ENCODE data around the gene STAB1. TPM values are rescaled to one million over a fixed set of nuclear protein-coding genes. Genes with fewer than 3 reads are reported as not detected.

The STAB1 gene
- total and polyA plus RNA-seq, 12 donors = 30.8 to 1,593 (median 466) TPM

GRCh38 chr3:52477076-52477795 is 17.9 kb upstream of the STAB1 start:
- no peak for TF ChIP-seq POLR2A (IDR thresholded peaks at IDR 0.05)
- TF ChIP-seq CTCF (IDR thresholded peaks at IDR 0.05) = no peak
- H3K4me3 ChIP-seq = no peak overlapping the region

GRCh38 chr3:52477796-52478095 is 17.4 kb upstream of the STAB1 start:
- H3K9me3 ChIP-seq (replicated peaks in 1 of 3) = no peaks in the 10 kb centered on the region

More at GRCh38 chr3:52477076-52477795, 17.9 kb upstream of the STAB1 start:
- peaks cover 0 to 39% of the 10 kb centered on the region in 2 donors for H3K4me1 ChIP-seq (replicated peaks in 1 of 2)
- H3K27ac ChIP-seq = peak overlapping the region in 1 of 5 donors; percentile 27
- 89 to 94% (median 92%) methylated on average over 10 to 16 of the region's 16 CpGs for WGBS, 4 donors
- H3K27me3 ChIP-seq = no peaks in the 10 kb centered on the region
- H3K36me3 ChIP-seq (replicated peaks in 1 of 2) = peaks cover 0 to 98% of the 10 kb centered on the region in 2 donors
- H3K9me3 ChIP-seq (replicated peaks in 1 of 3) = no peaks in the 10 kb centered on the region
- intact Hi-C loops (cut with DNase I) = loop anchor here in 1 of 2 donors (10.0 kb wide), 1 partner anchor 218 kb away; no protein-coding TSS in a partner anchor
- no peak for DNase-seq

GRCh38 chr3:52479037-52479876 is 15.9 kb upstream of the STAB1 start:
- Histone ChIP-seq H3K9me3 (replicated peaks in 1 of 3) (no peaks in the 10 kb centered on the region), H3K27ac (peak overlapping the region in 2 of 5 donors; percentile 86 to 94), H3K4me3 (no peak overlapping the region), H3K36me3 (replicated peaks in 1 of 2) (peaks cover 0 to 87% of the 10 kb centered on the region in 2 donors), H3K27me3 (no peaks in the 10 kb centered on the region), H3K4me1 (replicated peaks in 1 of 2) (peaks cover 14 to 48% of the 10 kb centered on the region in 2 donors)
- whole genome bisulfite sequencing, 4 donors = 89 to 94% (median 91%) methylated on average over 4 to 7 of the region's 7 CpGs
- intact Hi-C loops (cut with DNase I) = loop anchor here in 1 of 2 donors (10.0 kb wide), 1 partner anchor 216 kb away; no protein-coding TSS in a partner anchor
- DNase-seq = no peak
- no peak for TF ChIP-seq POLR2A (IDR thresholded peaks at IDR 0.05)
- no peak for TF ChIP-seq CTCF (IDR thresholded peaks at IDR 0.05)

More at GRCh38 chr3:52477796-52478095, 17.4 kb upstream of the STAB1 start:
- Histone ChIP-seq H3K4me1 (replicated peaks in 1 of 2) (peaks cover 0 to 36% of the 10 kb centered on the region in 2 donors), H3K27ac (peak overlapping the region in 1 of 5 donors; percentile 23), H3K27me3 (no peaks in the 10 kb centered on the region), H3K4me3 (no peak overlapping the region), H3K36me3 (replicated peaks in 1 of 2) (peaks cover 0 to 98% of the 10 kb centered on the region in 2 donors)
- TF ChIP-seq CTCF (IDR thresholded peaks at IDR 0.05) (no peak), POLR2A (IDR thresholded peaks at IDR 0.05) (no peak)
- 89 to 98% (median 93%) methylated on average over 6 of the region's 6 CpGs for WGBS, 4 donors
- intact Hi-C loops (cut with DNase I) = loop anchor here in 1 of 2 donors (10.0 kb wide), 1 partner anchor 217 kb away; no protein-coding TSS in a partner anchor
- DNase-seq = no peak
